WTC11 (cell line): ENCODE data around the gene MNX1. TPM values are rescaled to one million over a fixed set of nuclear protein-coding genes. Genes with fewer than 3 reads are reported as not detected.

Source experiments
- ATAC-seq: fragments of 200-7000 bp; cut with Tn5 transposase; 2 replicates; pipeline ENCODE4 v1.10.0; 2021; ENCODE audit warnings: mild to moderate bottlenecking, moderate library complexity
- CTCF ChIA-PET: fragments of 300-600 bp; sonication (Branson Sonifier 250); formaldehyde crosslinking; loops from one replicate; lab custom pipeline; 2021; ENCODE audit warnings: antibody characterized with exemption; lab: Charles Lee
- POLR2A ChIA-PET: fragments of 350-600 bp; sonication (Branson Sonifier 250); formaldehyde crosslinking; loops from one replicate; lab custom pipeline; 2021; ENCODE audit warnings: antibody characterized with exemption; lab: Charles Lee
- DNase-seq: peaks from one replicate; pipeline ENCODE4 v3.0.0; 2021; ENCODE audit warnings: low spot score
- H3K27ac Mint-ChIP-seq: 2 replicates; pipeline ENCODE4 v1.8.0; 2021; ENCODE audit warnings: mixed read lengths
- H3K27me3 Mint-ChIP-seq: 2 replicates; pipeline ENCODE4 v1.8.0; 2021; ENCODE audit warnings: low read depth, mild to moderate bottlenecking, moderate library complexity, mixed read lengths
- H3K36me3 Mint-ChIP-seq: 2 replicates; pipeline ENCODE4 v1.8.0; 2021; ENCODE audit warnings: mixed read lengths
- H3K4me1 Mint-ChIP-seq: 2 replicates; pipeline ENCODE4 v1.8.0; 2022; ENCODE audit warnings: mixed read lengths
- H3K4me3 Mint-ChIP-seq: 2 replicates; pipeline ENCODE4 v1.8.0; 2021; ENCODE audit warnings: mild to moderate bottlenecking, moderate library complexity, mixed read lengths
- H3K9me3 Mint-ChIP-seq: 2 replicates; pipeline ENCODE4 v1.8.0; 2021; ENCODE audit warnings: mixed read lengths
- AR ChIP-seq: fragments of 250-450 bp; sonication (Bioruptor Pico); IDR thresholded peaks from 2 replicates; pipeline ENCODE4 v1.9.0; 2021; ENCODE audit warnings: mild to moderate bottlenecking
- ARID4B ChIP-seq: sonication (generic); formaldehyde crosslinking; IDR thresholded peaks from 2 replicates; pipeline ENCODE4 v1.8.0; 2023; ENCODE audit warnings: missing genetic modification reagents, mild to moderate bottlenecking, borderline replicate concordance
- ATF1 ChIP-seq: sonication (generic); formaldehyde crosslinking; IDR thresholded peaks from 2 replicates; pipeline ENCODE4 v1.8.1; 2023; ENCODE audit warnings: mild to moderate bottlenecking, moderate library complexity, missing genetic modification reagents
- CREB1 ChIP-seq: sonication (generic); formaldehyde crosslinking; IDR thresholded peaks from 2 replicates; pipeline ENCODE4 v1.8.0; 2023; ENCODE audit warnings: mild to moderate bottlenecking, missing genetic modification reagents
- CREM ChIP-seq: sonication (generic); formaldehyde crosslinking; IDR thresholded peaks from 2 replicates; pipeline ENCODE4 v1.8.1; 2022; ENCODE audit warnings: mild to moderate bottlenecking, missing genetic modification reagents, moderate library complexity
- CTCF ChIP-seq: fragments of 200-600 bp; IDR thresholded peaks from 2 replicates; pipeline ENCODE4 v1.8.0; 2022; ENCODE audit warnings: antibody characterized with exemption
- ELF4 ChIP-seq: sonication (generic); formaldehyde crosslinking; IDR thresholded peaks from 2 replicates; pipeline ENCODE4 v1.8.1; 2022; ENCODE audit warnings: low read depth, mild to moderate bottlenecking, moderate library complexity, missing genetic modification reagents
- FOXK1 ChIP-seq: sonication (generic); formaldehyde crosslinking; IDR thresholded peaks from 2 replicates; pipeline ENCODE4 v1.8.0; 2022; ENCODE audit warnings: mild to moderate bottlenecking, moderate library complexity, missing genetic modification reagents
- JAZF1 ChIP-seq: fragments of 250-450 bp; sonication (Bioruptor Pico); IDR thresholded peaks from 2 replicates; pipeline ENCODE4 v1.9.0; 2021; ENCODE audit warnings: moderate library complexity, mild to moderate bottlenecking, inconsistent platforms
- JUN ChIP-seq: sonication (generic); formaldehyde crosslinking; IDR thresholded peaks from 2 replicates; pipeline ENCODE4 v1.8.0; 2023; ENCODE audit warnings: mild to moderate bottlenecking, missing genetic modification reagents
- MAX ChIP-seq: sonication (generic); formaldehyde crosslinking; IDR thresholded peaks from 2 replicates; pipeline ENCODE4 v1.8.0; 2022; ENCODE audit warnings: mild to moderate bottlenecking, missing genetic modification reagents
- MXD4 ChIP-seq: fragments of 250-450 bp; sonication (Bioruptor Pico); IDR thresholded peaks from 2 replicates; pipeline ENCODE4 v1.8.0; 2021; ENCODE audit warnings: mild to moderate bottlenecking, moderate library complexity, borderline replicate concordance
- NR3C1 ChIP-seq: sonication (generic); formaldehyde crosslinking; conservative IDR thresholded peaks from 2 replicates; pipeline ENCODE4 v1.8.1; 2023; ENCODE audit warnings: low read depth, mild to moderate bottlenecking, missing genetic modification reagents
- PREB ChIP-seq: sonication (generic); formaldehyde crosslinking; IDR thresholded peaks from 2 replicates; pipeline ENCODE4 v1.8.1; 2022; ENCODE audit warnings: mild to moderate bottlenecking, missing genetic modification reagents, moderate library complexity, borderline replicate concordance
- SP1 ChIP-seq: sonication (generic); formaldehyde crosslinking; conservative IDR thresholded peaks from 2 replicates; pipeline ENCODE4 v1.8.1; 2022; ENCODE audit warnings: missing genetic modification reagents
- TP53 ChIP-seq: sonication (generic); formaldehyde crosslinking; IDR thresholded peaks from 2 replicates; pipeline ENCODE4 v1.8.1; 2023; ENCODE audit warnings: mild to moderate bottlenecking, missing genetic modification reagents
- USF2 ChIP-seq: sonication (generic); formaldehyde crosslinking; IDR thresholded peaks from 2 replicates; pipeline ENCODE4 v1.8.1; 2023; ENCODE audit warnings: mild to moderate bottlenecking, missing genetic modification reagents, moderate library complexity
- ZBTB21 ChIP-seq: sonication (generic); formaldehyde crosslinking; IDR thresholded peaks from 2 replicates; pipeline ENCODE4 v1.8.1; 2023; ENCODE audit warnings: mild to moderate bottlenecking, missing genetic modification reagents, borderline replicate concordance
- ZNF232 ChIP-seq: sonication (generic); formaldehyde crosslinking; IDR thresholded peaks from 2 replicates; pipeline ENCODE4 v1.8.0; 2022; ENCODE audit warnings: mild to moderate bottlenecking, missing genetic modification reagents
- ZNF281 ChIP-seq: sonication (generic); formaldehyde crosslinking; IDR thresholded peaks from 2 replicates; pipeline ENCODE4 v1.8.0; 2023; ENCODE audit warnings: mild to moderate bottlenecking, missing genetic modification reagents
- total RNA-seq: library from RNA; stranded (reverse); gene quantifications from 3 replicates; pipeline ENCODE4 v1.2.3, GENCODE V29; 2021

MNX1 gene
- total RNA-seq, 1 experiment from 2014 or later = 0.46 TPM

- TF ChIP-seq JAZF1 (CRISPR knock-in tag) = no peak
- TF ChIP-seq CREB1 (CRISPR knock-in tag) = no peak
- no peak for TF ChIP-seq ARID4B (CRISPR knock-in tag)
- no peak for TF ChIP-seq AR
Measured at GRCh38 chr7:156963472-156963871, 47.0 kb downstream of the MNX1 start (continued).

- no peaks in the 10 kb centered on the region for H3K9me3 Mint-ChIP-seq
- ChIA-PET POLR2A (no interaction called here), CTCF (no interaction called here)
- H3K27me3 Mint-ChIP-seq = no peaks in the 10 kb centered on the region
- DNase-seq = no peak
- H3K36me3 Mint-ChIP-seq = peaks cover 83% of the 10 kb centered on the region
- H3K4me3 Mint-ChIP-seq = no peak overlapping the region
- no peaks in the 10 kb centered on the region for H3K4me1 Mint-ChIP-seq
- no peak overlapping the region for H3K27ac Mint-ChIP-seq
- ATAC-seq = no peak
- no peak for TF ChIP-seq MXD4
- TF ChIP-seq PREB = no peak
- TF ChIP-seq ELF4 = no peak
- TF ChIP-seq NR3C1 = no peak
- TF ChIP-seq USF2 = no peak
- no peak for TF ChIP-seq JUN (CRISPR knock-in tag)
- no peak for TF ChIP-seq ZBTB21 (CRISPR knock-in tag)
- no peak for TF ChIP-seq ZNF232 (CRISPR knock-in tag)
- no peak for TF ChIP-seq TP53 (CRISPR knock-in tag)
- no peak for TF ChIP-seq CREM (CRISPR knock-in tag)
Measured at GRCh38 chr7:156962897-156963296, 47.6 kb downstream of the MNX1 start.

GRCh38 chr7:156962145-156962544 is 48.3 kb downstream of the MNX1 start:
- H3K36me3 Mint-ChIP-seq = peaks cover 84% of the 10 kb centered on the region
- ChIA-PET CTCF (no interaction called here), POLR2A (no interaction called here)
- H3K4me3 Mint-ChIP-seq = no peak overlapping the region
- no peaks in the 10 kb centered on the region for H3K4me1 Mint-ChIP-seq
- DNase-seq (no peak), ATAC-seq (no peak)
- H3K27ac Mint-ChIP-seq = no peak overlapping the region
- no peaks in the 10 kb centered on the region for H3K27me3 Mint-ChIP-seq
- no peaks in the 10 kb centered on the region for H3K9me3 Mint-ChIP-seq
- TF ChIP-seq CREM (CRISPR knock-in tag) = no peak
- TF ChIP-seq ZNF281 (CRISPR knock-in tag) = no peak
- TF ChIP-seq JUN (CRISPR knock-in tag) = no peak
- no peak for TF ChIP-seq FOXK1
- TF ChIP-seq CREB1 (CRISPR knock-in tag) = no peak
- no peak for TF ChIP-seq MAX (CRISPR knock-in tag)
- TF ChIP-seq MXD4 = no peak
- no peak for TF ChIP-seq CTCF
- TF ChIP-seq ATF1 = no peak
- TF ChIP-seq SP1 = no peak
- TF ChIP-seq, all 79 proteins: peak for 0
